Tibial artery (tissue), 4 donors: ENCODE measurements around the gene BEAN1.

Experiments used
- DNase-seq, 2 donors: peaks; one replicate each; pipeline ENCODE4 v3.0.0-alpha.2; 2019
- H3K27ac ChIP-seq, 2 donors: fragments of 200-600 bp; sonication (generic) in 1 of 2; 1 replicate in 1 of 2; 2 replicates in 1 of 2; pipeline ENCODE4 v1.5.1; 2018 to 2019; ENCODE audit warnings: mild to moderate bottlenecking in 1 of 2
- H3K27me3 ChIP-seq, 2 donors: fragments of 200-600 bp; sonication (generic) in 1 of 2; one replicate each; pipeline versions ENCODE4 v1.5.1 to v1.6.0; 2016 to 2019
- H3K36me3 ChIP-seq, 3 donors: fragments of 200-600 bp; sonication (generic) in 2 of 3; one replicate each; pipeline ENCODE4 v1.5.1; 2016 to 2019; ENCODE audit warnings: mild to moderate bottlenecking in 2 of 3
- H3K4me1 ChIP-seq, 4 donors: fragments of 200-600 bp; sonication (generic) in 2 of 4; 1 replicate in 3 of 4; 2 replicates in 1 of 4; pipeline ENCODE4 v1.5.1; 2016 to 2019
- H3K4me3 ChIP-seq, 2 donors: fragments of 200-600 bp; sonication (generic) in 1 of 2; 1 replicate in 1 of 2; 2 replicates in 1 of 2; pipeline ENCODE4 v1.5.1; 2018 to 2019; ENCODE audit warnings: mild to moderate bottlenecking in 2 of 2
- H3K9me3 ChIP-seq, 3 donors: fragments of 200-600 bp; sonication (generic) in 1 of 3; one replicate each; pipeline ENCODE4 v1.5.1; 2016 to 2019
- CTCF ChIP-seq, 2 experiments: fragments of 200-600 bp in 1 of 2; fragments of 450-650 bp in 1 of 2; IDR thresholded peaks; one replicate each; pipeline ENCODE4 v1.5.1; 2017 to 2019; ENCODE audit warnings: antibody characterized with exemption in 2 of 2, mild to moderate bottlenecking in 1 of 2, moderate library complexity in 1 of 2
- intact Hi-C: fragments of 100-400 bp; cut with DNase I; formaldehyde crosslinking; loops from one replicate; pipeline ENCODE4 v1.15.0; 2023; ENCODE audit warnings: low total_unique reads

The BEAN1 gene

DNA sequence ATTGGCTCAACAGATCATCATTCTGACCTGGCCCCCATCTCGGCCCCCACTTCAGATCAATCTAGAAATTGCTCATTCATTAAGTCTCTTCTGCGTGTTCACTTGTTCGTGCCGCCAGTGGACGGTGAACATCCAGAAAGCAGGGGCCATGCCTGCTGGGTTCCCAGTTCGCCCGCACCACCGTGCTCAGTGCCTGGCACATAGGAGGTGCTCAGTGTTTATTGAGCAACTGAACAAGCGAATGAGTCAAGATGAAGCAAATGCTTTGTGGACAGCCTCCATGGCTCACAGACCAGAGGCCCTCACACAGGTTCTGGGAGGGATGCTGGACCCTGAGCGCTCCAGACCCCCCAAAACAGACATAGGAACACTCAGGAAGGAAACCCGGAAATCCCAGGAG is 13.9 kb downstream of the BEAN1 start:
- no peak for DNase-seq
- H3K36me3 ChIP-seq, result no peaks in the 10 kb centered on the region
- intact Hi-C loops, result no loop called here
- no peaks in the 10 kb centered on the region for H3K9me3 ChIP-seq
- no peak overlapping the region for H3K27ac ChIP-seq
- no peak overlapping the region for H3K4me3 ChIP-seq
- H3K4me1 ChIP-seq, result no peaks in the 10 kb centered on the region
- H3K27me3 ChIP-seq, result peaks cover 0 to 8% of the 10 kb centered on the region in 2 donors
- TF ChIP-seq CTCF (IDR thresholded peaks at IDR 0.05), result no peak

GRCh38 chr16:66441586-66442375 is 14.7 kb downstream of the BEAN1 start:
- no peaks in the 10 kb centered on the region for H3K9me3 ChIP-seq
- peaks cover 0 to 8% of the 10 kb centered on the region in 2 donors for H3K27me3 ChIP-seq
- H3K4me3 ChIP-seq, result no peak overlapping the region
- no peak for TF ChIP-seq CTCF (IDR thresholded peaks at IDR 0.05)
- intact Hi-C loops, result no loop called here
- H3K36me3 ChIP-seq, result no peaks in the 10 kb centered on the region
- no peak overlapping the region for H3K27ac ChIP-seq
- no peak for DNase-seq
- H3K4me1 ChIP-seq, result no peaks in the 10 kb centered on the region

DNA sequence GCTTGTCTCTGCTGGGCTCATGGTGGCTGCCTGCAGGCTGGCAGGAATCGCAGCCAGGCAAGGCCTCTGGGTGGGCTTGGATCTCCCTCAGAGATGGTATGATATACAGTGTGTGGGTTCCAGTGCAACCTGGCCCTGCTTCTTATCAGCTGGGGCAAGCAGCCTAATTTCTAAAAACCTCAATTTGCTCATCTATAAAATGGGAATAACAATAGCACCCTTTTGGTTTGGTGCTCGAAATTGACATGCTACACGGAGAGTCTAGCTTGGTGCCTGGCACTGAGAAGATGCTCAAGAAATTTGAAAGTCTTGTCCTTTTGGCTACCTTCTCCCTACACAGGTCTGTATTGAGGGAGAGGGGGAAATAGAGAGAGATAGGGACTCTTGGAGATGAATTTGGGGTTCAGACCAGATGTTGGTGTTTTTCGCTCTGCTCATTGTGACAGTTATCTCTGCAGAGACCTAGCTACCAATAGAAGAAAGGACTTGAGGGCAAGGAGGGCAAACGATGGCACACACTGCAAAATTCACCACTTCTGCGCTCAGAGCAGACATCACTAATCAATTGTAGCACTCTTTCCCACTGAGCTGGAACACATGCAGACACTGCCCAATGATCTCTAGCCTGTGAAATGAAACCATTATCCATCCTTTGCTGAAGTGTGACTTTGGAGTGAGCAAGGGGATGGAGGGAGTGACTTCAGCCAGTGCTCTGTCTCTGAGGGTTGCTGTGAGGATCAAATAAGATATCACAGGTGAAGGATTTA is 15.6 kb downstream of the BEAN1 start:
- Histone ChIP-seq H3K27me3 (peaks cover 0 to 8% of the 10 kb centered on the region in 2 donors), H3K4me1 (no peaks in the 10 kb centered on the region), H3K27ac (no peak overlapping the region), H3K36me3 (no peaks in the 10 kb centered on the region), H3K9me3 (no peaks in the 10 kb centered on the region), H3K4me3 (no peak overlapping the region)
- TF ChIP-seq CTCF (IDR thresholded peaks at IDR 0.05), result no peak
- intact Hi-C loops, result no loop called here
- no peak for DNase-seq

DNA sequence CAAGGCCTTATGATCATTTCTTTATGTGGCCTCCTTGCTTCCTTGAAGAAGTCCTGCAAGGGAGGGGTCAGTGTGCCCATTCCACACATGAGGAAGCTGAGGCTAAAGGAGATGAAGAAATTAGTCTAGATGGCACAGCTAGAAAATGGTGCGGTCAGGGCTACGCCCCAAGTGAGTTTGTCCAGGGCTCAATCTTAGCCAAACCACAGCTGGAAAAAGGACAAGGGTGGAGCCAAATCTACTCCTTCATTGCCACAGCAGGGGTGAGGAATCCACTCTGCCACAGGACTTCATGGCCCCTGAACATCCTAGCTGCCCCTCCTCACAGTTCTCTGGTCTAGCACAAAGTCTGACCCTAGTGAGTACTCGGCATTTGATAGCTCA is 16.2 kb downstream of the BEAN1 start:
- Histone ChIP-seq H3K36me3 (no peaks in the 10 kb centered on the region), H3K4me3 (no peak overlapping the region), H3K9me3 (no peaks in the 10 kb centered on the region), H3K27me3 (peaks cover 0 to 8% of the 10 kb centered on the region in 2 donors), H3K27ac (no peak overlapping the region), H3K4me1 (no peaks in the 10 kb centered on the region)
- TF ChIP-seq CTCF (IDR thresholded peaks at IDR 0.05), result no peak
- intact Hi-C loops, result no loop called here
- peak in 1 of 2 donors; percentile 61 for DNase-seq

DNA sequence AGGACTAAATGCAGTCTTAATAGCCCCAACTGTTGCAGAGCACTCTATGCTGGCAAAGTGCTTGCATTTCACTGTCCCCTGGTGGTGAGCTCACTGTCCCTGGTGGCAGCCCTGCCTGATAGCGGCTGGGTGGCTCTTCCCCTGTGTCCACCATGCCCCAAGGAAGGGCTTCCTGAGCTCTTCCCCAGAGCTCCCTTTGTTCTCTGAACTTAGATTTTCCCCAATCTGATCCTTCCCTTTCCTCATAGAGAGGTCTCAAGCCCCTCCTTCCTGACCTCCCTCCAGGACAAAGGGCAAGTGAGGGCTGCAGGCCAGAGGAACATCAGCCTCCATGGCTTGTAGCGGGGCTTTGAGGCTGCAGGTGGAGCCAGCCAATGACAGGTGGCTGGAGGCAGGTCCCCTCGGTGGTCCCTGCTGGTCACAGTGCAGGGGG is 17.0 kb downstream of the BEAN1 start:
- Histone ChIP-seq H3K27ac (no peak overlapping the region), H3K4me3 (no peak overlapping the region), H3K4me1 (no peaks in the 10 kb centered on the region), H3K27me3 (peaks cover 0 to 8% of the 10 kb centered on the region in 2 donors), H3K36me3 (no peaks in the 10 kb centered on the region), H3K9me3 (no peaks in the 10 kb centered on the region)
- intact Hi-C loops, result no loop called here
- DNase-seq, result no peak
- TF ChIP-seq CTCF (IDR thresholded peaks at IDR 0.05), result no peak
